Measurements from ENCODE around the gene PSME3IP1.

PSME3IP1 gene

DNA sequence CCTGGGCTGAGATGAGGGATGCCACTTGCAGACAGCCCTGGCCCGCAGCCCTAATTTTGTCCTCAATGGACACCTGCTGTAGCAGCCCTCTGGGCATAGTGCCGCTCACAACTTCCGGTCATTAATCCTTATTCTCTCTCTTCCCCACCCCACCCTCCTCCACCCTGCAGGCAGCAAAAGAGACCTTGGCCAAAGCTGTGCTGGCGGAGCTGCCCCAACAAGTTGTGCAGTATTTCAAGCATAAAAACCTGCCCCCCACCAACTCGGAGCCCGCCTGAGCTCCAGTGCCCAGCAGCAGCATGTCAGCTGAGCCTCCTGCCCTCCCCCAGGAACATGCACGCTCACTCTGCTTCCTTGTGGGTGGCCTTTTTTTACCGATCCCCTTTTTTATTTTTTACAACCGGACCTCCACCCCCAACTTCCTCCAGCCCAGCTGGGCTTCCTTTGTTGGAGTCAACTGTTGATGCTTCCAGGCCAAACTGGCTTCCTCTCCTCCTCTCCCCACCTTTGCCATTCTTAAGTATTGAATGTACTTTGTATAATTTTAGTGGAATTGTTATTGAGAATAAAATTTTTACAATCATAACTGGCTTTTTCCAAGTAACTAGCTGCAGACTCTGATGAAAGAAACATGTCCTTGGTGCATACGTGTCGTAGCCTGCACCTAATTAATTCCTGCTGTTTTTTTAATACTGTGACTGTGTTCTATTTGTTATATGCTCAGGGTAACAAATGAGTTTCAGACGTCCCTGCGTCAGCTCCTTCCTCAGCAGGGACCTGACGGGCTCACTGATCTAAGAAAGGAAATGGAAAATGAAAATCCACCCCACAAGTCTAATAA, 38.2 kb downstream of the PSME3IP1 start:
- DNase-seq: peak in 6 of 10 donors; percentile 30 to 84 (median 66)
- intact Hi-C loops (cut with DNase I): loop anchor here (1.0 kb wide), 1 partner anchor 31 kb away; no protein-coding TSS in a partner anchor

DNA sequence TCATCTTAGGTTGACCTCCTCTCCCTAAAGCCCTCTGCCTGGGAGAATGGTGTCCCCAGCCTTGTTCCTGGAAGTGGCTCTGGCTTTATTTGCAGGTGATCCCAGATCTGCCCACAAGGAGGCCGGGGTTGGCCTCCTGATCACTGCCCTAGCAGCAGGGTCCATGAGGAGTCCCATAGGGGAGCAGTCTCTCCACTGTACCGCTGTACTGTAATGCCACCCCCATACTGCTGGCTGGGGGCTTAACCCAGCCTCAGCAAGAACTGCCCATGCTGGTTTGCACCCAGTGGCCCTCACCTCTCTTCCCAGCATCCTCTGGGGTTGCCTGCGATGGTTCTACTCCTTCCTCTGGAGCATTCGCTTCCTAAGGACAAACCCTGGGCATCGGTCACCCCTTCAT, 39.1 kb downstream of the PSME3IP1 start:
- intact Hi-C loops (cut with DNase I): loop anchor here (1.0 kb wide), 1 partner anchor 30 kb away; no protein-coding TSS in a partner anchor
- DNase-seq: peak in 3 of 10 donors; percentile 7 to 82 (median 50)

GRCh38 chr16:57146040-57146647, 39.7 kb downstream of the PSME3IP1 start:
- intact Hi-C loops (cut with DNase I): no loop called here

GRCh38 chr16:57145046-57146021, 40.5 kb downstream of the PSME3IP1 start:
- DNase-seq: peak in 4 of 10 donors; percentile 14 to 85 (median 40)
- intact Hi-C loops (cut with DNase I): no loop called here

More at GRCh38 chr16:57146040-57146647, 39.7 kb downstream of the PSME3IP1 start:
- DNase-seq: peak in 5 of 10 donors; percentile 16 to 84 (median 73)

DNA sequence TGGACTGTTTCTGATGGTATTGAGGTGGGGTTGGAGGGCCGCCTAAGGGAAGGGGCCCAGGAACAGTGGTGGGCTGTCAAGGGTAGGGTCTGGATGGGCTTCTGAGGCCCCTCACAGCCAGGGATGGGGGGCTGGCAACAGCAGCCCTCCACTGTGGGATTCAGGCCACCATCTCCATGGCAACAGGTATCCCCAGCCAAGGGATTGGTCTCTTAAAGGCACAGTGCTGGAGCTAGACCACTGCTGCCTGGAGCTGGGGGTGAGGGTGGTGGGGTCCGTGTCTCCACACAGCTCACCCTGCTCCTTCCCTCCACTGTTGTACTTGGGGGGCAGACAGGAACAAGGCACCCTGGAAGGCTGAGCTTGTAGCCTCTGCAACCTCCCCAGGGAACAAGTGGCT, 41.8 kb downstream of the PSME3IP1 start:
- peak in 4 of 10 donors; percentile 15 to 53 (median 39) for DNase-seq
- intact Hi-C loops (cut with DNase I): no loop called here

DNA sequence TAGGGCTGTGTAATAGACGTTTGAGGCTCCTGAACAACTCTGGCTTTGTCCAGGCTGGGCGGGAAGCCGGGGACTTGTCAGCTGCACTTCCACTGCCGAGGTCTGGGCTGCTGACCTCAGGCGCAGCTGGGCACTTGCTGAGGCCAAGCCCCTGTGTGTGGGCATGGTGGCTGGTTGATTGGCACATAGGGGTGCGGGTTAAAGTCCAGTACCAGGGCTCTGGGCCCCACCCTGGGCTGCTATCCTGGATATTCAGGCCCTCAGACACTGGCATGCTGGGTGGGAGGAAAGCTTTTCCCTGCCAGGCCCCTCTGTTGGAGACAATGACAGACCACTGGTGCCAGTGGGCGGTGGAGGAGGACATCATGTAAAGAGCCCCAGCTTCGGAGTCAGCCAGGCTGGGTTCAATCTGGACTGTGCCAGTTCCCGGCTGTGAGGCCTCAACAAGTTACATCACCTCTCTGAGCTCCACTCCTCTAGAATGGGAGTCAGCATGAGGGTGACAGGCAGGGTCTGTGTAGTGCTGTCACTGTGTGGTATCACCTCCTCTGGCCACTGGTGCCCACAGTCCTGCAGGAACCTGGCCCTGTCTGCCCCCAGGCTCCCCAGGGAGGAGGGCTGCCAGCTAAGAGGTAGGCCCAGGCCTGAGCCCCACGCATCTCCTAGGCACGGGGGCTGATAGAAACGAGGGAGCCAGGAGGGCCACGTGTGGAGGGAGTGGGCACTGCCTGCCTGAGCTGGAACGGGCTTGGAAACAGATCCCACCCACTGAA, 42.5 kb downstream of the PSME3IP1 start:
- peak; percentile 77 to 99 (median 90) for DNase-seq
- intact Hi-C loops (cut with DNase I): loop anchor here (1.0 kb wide), 1 partner anchor 12 kb away; no protein-coding TSS in a partner anchor

- intact Hi-C loops (cut with DNase I): no loop called here
- peak in 4 of 10 donors; percentile 20 to 82 (median 72) for DNase-seq
Observed at GRCh38 chr16:57141822-57142631, 43.8 kb downstream of the PSME3IP1 start.

GRCh38 chr16:57140931-57141668, 44.7 kb downstream of the PSME3IP1 start:
- peak in 4 of 10 donors; percentile 16 to 78 (median 49) for DNase-seq
- intact Hi-C loops (cut with DNase I): no loop called here

DNA sequence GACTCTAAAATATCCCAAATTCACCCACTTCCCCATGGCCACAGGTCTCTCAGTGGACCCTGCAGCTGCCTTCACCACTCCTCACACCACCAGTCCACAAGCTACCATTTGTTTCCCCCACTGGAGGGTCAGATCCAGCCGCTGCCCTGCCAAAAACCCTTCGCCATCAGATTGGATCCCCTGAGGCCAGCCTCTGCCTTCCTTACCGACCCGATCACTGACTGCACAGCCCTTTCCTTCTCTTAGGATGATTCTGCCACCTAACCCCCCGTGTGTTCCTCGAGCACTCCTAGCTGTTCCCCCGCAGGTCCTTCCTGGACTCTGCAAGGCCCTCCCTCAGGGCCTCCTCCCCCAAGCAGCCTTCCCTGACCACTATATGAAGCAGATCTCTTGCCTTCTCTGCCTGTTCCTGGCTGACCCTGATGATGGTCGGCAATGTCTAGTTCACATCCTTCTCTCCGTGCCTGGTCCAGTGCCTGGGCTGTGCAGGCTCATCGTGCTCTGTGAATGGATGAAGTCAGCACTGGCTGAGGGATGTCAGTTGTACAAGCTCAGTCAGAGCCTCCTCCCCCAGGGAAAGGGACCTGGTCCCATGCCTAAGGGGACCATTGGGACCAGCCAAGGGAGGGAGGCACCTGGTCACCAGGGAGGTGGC, 47.4 kb downstream of the PSME3IP1 start:
- DNase-seq: peak in 3 of 10 donors; percentile 39 to 81 (median 41)
- intact Hi-C loops (cut with DNase I): no loop called here

DNA sequence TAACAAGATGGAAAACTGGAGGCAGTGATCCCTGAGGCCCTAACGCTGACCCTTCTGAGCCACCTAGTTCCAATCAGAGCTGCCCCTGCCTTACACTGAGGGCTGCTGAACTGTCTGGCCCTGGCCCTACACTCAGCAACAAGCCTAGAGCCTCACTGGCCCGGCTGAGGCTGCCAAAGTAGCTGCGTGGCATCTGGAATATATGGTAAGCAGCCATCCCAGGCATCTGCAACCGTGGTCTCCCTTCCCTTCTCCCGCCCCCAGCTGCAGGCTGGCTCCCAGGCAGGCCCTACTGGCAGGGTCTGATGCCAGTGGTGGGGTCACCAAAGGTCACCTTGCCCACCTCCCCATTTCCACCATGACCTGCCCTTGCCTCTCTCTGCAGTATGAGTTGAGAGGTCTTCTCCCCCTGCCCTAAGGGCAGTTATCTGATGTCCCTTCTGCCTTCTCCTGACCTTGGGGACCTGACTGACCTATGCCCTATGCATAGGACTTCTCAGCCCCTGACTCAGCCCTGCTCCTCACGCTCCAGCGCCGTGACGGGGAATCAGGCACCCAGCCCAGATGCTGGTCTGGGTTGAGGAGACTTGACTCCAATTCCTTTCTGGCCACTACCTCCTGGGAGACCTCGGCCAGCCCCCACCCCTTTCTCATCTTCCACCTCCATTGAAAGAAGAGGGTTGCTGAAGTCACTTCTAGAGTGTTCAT, 48.1 kb downstream of the PSME3IP1 start:
- DNase-seq: peak in 3 of 10 donors; percentile 58 to 84 (median 81)
- intact Hi-C loops (cut with DNase I): no loop called here

GRCh38 chr16:57137043-57137442, 48.8 kb downstream of the PSME3IP1 start:
- intact Hi-C loops (cut with DNase I): no loop called here
- peak in 3 of 10 donors; percentile 74 to 80 (median 78) for DNase-seq

GRCh38 chr16:57134982-57135381, 50.9 kb downstream of the PSME3IP1 start:
- intact Hi-C loops (cut with DNase I): no loop called here
- peak in 2 of 10 donors; percentile 17 to 50 for DNase-seq

DNA sequence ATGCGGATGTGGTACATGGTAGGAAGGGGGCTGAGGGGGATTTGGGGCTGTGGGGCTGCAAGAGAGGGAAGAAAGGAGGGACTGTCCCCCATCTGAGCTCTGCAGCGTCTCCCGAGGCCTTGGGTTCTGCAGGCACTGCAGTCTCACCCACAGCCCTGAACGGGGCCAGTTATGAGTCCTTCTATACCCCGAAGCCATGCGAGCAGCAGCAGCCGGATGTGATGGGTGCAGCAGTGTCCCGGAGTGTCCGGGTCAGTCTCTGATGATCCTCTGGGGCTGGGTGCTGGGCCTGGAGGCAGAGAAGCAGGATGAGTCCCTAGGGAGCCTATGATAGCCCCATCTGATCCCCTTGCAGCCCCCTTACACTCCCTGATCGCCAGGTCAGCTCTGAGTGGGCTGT, 52.0 kb downstream of the PSME3IP1 start:
- intact Hi-C loops (cut with DNase I): no loop called here
- peak in 3 of 10 donors; percentile 39 to 59 (median 42) for DNase-seq

DNA sequence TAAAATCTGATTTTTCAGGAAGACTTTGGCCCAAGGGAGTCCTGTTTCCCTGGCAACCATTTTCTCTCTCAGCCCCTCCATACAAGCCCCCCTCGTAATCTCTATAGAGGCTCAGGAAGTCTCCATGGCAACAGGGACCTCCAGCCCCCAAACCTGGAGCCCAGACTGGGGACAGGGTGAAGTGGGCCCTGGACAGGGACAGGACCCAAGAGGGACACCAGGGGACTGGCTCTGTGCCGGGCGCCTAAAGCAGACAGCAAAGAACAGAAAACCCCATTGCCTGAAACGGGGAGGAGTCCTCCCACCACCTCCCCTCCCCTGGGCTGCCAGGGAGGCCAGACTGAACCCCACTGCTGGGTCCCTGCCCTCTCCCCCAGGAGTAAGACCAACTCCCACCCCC, 52.8 kb downstream of the PSME3IP1 start:
- DNase-seq: peak in 3 of 10 donors; percentile 49 to 67 (median 49)
- intact Hi-C loops (cut with DNase I): no loop called here

- peak in 3 of 10 donors; percentile 51 to 71 (median 67) for DNase-seq
- intact Hi-C loops (cut with DNase I): no loop called here
Observed at GRCh38 chr16:57132470-57132869, 53.4 kb downstream of the PSME3IP1 start.

GRCh38 chr16:57131351-57131970, 54.4 kb downstream of the PSME3IP1 start:
- peak; percentile 64 to 96 (median 76) for DNase-seq

More at GRCh38 chr16:57131351-57131970, 54.4 kb downstream of the PSME3IP1 start:
- intact Hi-C loops (cut with DNase I): loop anchor here (1.0 kb wide), 1 partner anchor 12 kb away; no protein-coding TSS in a partner anchor

Data from posterior cingulate gyrus (tissue), 11 donors.